Body of pancreas (tissue), 4 donors: Measurements from ENCODE around the gene LPAR1. TPM values are rescaled to one million over a fixed set of nuclear protein-coding genes. Genes with fewer than 3 reads are reported as not detected.

Experiments
- ATAC-seq: fragments of 150-250 bp; one replicate; pipeline ENCODE4 v1.9.1; 2016
- DNase-seq, 4 donors: peaks; one replicate each; pipeline ENCODE4 v3.0.0-alpha.2; 2019
- H3K27ac ChIP-seq, 4 donors: fragments of 200-600 bp; sonication (generic); 1 replicate in 3 of 4; 2 replicates in 1 of 4; pipeline versions ENCODE4 v1.5.1 to v1.6.1; 2016 to 2019; ENCODE audit warnings: mild to moderate bottlenecking in 1 of 4, mixed read lengths in 1 of 4, moderate library complexity in 1 of 4
- H3K27me3 ChIP-seq, 2 donors: fragments of 200-600 bp; sonication (generic); one replicate each; pipeline ENCODE4 v1.6.0; 2016; ENCODE audit warnings: mild to moderate bottlenecking in 1 of 2
- H3K36me3 ChIP-seq, 2 donors: fragments of 200-600 bp; sonication (generic); replicated peaks in 1 of 2; 2 replicates each; pipeline ENCODE4 v1.5.1; 2016; ENCODE audit warnings: low read depth in 2 of 2; ENCODE audit not compliant: insufficient read depth in 1 of 2
- H3K4me1 ChIP-seq: fragments of 200-600 bp; sonication (generic); one replicate; pipeline ENCODE4 v1.6.0; 2016
- H3K4me3 ChIP-seq, 2 donors: fragments of 200-600 bp; sonication (generic); 1 replicate in 1 of 2; 2 replicates in 1 of 2; pipeline ENCODE4 v1.5.1; 2016 to 2019
- H3K9me3 ChIP-seq, 3 donors: fragments of 200-600 bp; sonication (generic); 1 replicate in 2 of 3; 2 replicates in 1 of 3; pipeline ENCODE4 v1.5.1; 2016
- CTCF ChIP-seq, 7 experiments: fragments of 450-650 bp in 4 of 7; fragments of 200-600 bp in 3 of 7; sonication (generic) in 3 of 7; IDR thresholded peaks; one replicate each; pipeline ENCODE4 v1.5.1; 2016 to 2019; ENCODE audit warnings: antibody characterized with exemption in 7 of 7
- POLR2A ChIP-seq, 3 donors: fragments of 450-650 bp; IDR thresholded peaks; one replicate each; pipeline ENCODE4 v1.6.1; 2016; ENCODE audit warnings: antibody characterized with exemption in 3 of 3, mild to moderate bottlenecking in 2 of 3
- WGBS, 2 donors: methylation state at CpG; one replicate each; pipeline ENCODE4 v1.1.5; 2017; 5-methylcytosine and 5-hydroxymethylcytosine counted together
- intact Hi-C: fragments of 100-400 bp; cut with DNase I; formaldehyde crosslinking; loops from one replicate; pipeline ENCODE4 v1.15.1; 2023
- total RNA-seq, 2 donors: library from RNA; depleted of rRNA; stranded (reverse); fragments of >200 nt; gene quantifications; one replicate each; pipeline ENCODE4 v1.1.0, GENCODE V29; 2016

Gene LPAR1
- total RNA-seq, 2 donors from 2014 or later, result 10.9 to 13.0 TPM

DNA sequence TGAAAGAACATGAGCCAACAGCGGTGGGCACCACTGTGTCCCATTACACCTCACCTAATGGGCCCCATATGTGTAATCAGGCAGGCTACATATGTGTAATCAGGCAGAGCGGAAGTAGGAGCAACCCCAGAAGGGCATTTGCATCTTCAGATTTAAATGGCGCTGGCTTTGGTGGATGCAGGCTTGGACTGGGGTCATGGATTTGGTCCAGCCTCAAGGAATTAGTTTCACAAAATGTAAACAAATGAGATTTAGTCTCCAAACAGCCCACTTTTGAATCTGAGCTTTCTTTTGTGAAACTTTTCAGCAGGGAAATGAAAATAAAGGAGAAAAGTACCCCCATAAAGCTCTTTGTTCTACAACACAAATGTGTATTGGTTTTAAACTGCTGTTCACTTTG is 161.3 kb downstream of the LPAR1 start:
- TF ChIP-seq POLR2A (IDR thresholded peaks at IDR 0.05), result no peak
- no peak for TF ChIP-seq CTCF (IDR thresholded peaks at IDR 0.05)
- ATAC-seq, result no peak
- no peak overlapping the region for H3K27ac ChIP-seq
- WGBS, 2 donors, result 90 to 100% methylated on average over 3 of the region's 3 CpGs
- H3K9me3 ChIP-seq, result no peaks in the 10 kb centered on the region
- no peak overlapping the region for H3K4me3 ChIP-seq
- H3K4me1 ChIP-seq, result no peaks in the 10 kb centered on the region
- H3K36me3 ChIP-seq, result no peaks in the 10 kb centered on the region
- intact Hi-C loops, result no loop called here
- no peak for DNase-seq
- no peaks in the 10 kb centered on the region for H3K27me3 ChIP-seq

- intact Hi-C loops, result no loop called here
- DNase-seq (peak in 3 of 4 donors; percentile 13 to 66 (median 14)), ATAC-seq (no peak)
These were observed 163.2 kb downstream of the LPAR1 start for GRCh38 chr9:110874963-110875674.

DNA sequence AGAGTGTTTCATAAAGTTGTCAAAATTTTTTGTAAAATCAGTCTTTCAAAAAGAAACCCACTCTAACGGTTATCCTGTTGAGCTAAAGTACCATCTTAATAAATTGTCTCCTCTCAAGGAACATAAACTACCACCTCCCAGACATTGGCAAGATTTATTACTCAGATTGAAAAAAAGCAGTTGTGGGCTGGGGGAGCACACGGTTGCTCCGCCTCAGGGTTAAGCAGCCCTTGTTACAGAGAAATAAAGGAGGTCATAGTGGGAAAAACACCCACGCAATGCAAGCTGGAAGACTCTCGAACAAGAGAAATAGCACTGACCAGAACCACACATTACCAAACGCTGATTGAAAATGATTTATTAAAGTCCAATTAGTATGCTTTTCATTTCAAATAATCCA is 165.3 kb downstream of the LPAR1 start:
- no peak overlapping the region for H3K4me3 ChIP-seq
- intact Hi-C loops, result no loop called here
- ATAC-seq (no peak), DNase-seq (no peak)
- no peaks in the 10 kb centered on the region for H3K4me1 ChIP-seq
- H3K27ac ChIP-seq, result no peak overlapping the region
- H3K27me3 ChIP-seq, result no peaks in the 10 kb centered on the region
- TF ChIP-seq POLR2A (IDR thresholded peaks at IDR 0.05), result no peak
- TF ChIP-seq CTCF (IDR thresholded peaks at IDR 0.05), result no peak
- H3K36me3 ChIP-seq, result no peaks in the 10 kb centered on the region
- no peaks in the 10 kb centered on the region for H3K9me3 ChIP-seq
- 86 to 89% methylated on average over 6 of the region's 6 CpGs for WGBS, 2 donors

More at GRCh38 chr9:110874963-110875674, 163.2 kb downstream of the LPAR1 start:
- no peak for TF ChIP-seq POLR2A (IDR thresholded peaks at IDR 0.05)
- peak in 1 of 7 experiments; percentile 19 for TF ChIP-seq CTCF (IDR thresholded peaks at IDR 0.05)
- Histone ChIP-seq H3K36me3 (no peaks in the 10 kb centered on the region), H3K27ac (no peak overlapping the region), H3K4me3 (no peak overlapping the region), H3K27me3 (no peaks in the 10 kb centered on the region), H3K9me3 (no peaks in the 10 kb centered on the region), H3K4me1 (no peaks in the 10 kb centered on the region)
- WGBS, 2 donors, result 72 to 92% methylated on average over 14 of the region's 14 CpGs

- 87 to 96% methylated on average over 1 of the region's 1 CpG for WGBS, 2 donors
- ATAC-seq (no peak), DNase-seq (no peak)
- Histone ChIP-seq H3K27ac (no peak overlapping the region), H3K9me3 (no peaks in the 10 kb centered on the region), H3K27me3 (no peaks in the 10 kb centered on the region), H3K36me3 (no peaks in the 10 kb centered on the region), H3K4me1 (no peaks in the 10 kb centered on the region), H3K4me3 (no peak overlapping the region)
- TF ChIP-seq CTCF (IDR thresholded peaks at IDR 0.05) (no peak), POLR2A (IDR thresholded peaks at IDR 0.05) (no peak)
- intact Hi-C loops, result no loop called here
These were observed 166.5 kb downstream of the LPAR1 start for GRCh38 chr9:110871736-110872135.

DNA sequence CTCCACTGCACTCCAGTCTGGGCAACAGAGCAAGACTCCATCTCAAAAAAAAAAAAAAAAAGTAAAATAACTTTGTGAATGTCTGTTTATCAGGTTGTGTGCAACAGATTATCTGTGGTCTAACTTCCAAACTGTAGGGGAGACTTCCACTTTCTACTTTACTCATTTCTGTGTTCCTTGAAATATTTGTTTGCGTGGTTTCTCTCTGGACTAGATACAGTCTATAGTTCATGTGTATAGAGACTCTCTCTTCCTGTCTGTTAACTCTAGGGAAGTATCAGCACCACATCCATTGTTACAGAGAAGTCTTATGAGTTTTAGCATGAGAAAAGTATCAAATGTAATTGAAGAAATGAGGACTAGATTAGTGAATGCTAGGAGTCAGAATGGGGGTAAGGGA is 168.3 kb downstream of the LPAR1 start:
- Histone ChIP-seq H3K4me1 (no peaks in the 10 kb centered on the region), H3K4me3 (no peak overlapping the region), H3K27ac (no peak overlapping the region), H3K9me3 (no peaks in the 10 kb centered on the region), H3K36me3 (no peaks in the 10 kb centered on the region), H3K27me3 (no peaks in the 10 kb centered on the region)
- WGBS, 2 donors, result 94 to 96% methylated on average over 1 of the region's 1 CpG
- DNase-seq (no peak), ATAC-seq (no peak)
- intact Hi-C loops, result loop anchor here (10.0 kb wide), 1 partner anchor 85 kb away; no protein-coding TSS in a partner anchor
- no peak for TF ChIP-seq CTCF (IDR thresholded peaks at IDR 0.05)
- no peak for TF ChIP-seq POLR2A (IDR thresholded peaks at IDR 0.05)
